Loucy (cell line): ENCODE results near the gene ATXN7L3.

Experiments
- EZH2phosphoT487 ChIP-seq: fragments of 200-600 bp; IDR thresholded peaks from 2 replicates; pipeline ENCODE4 v1.6.1; 2018; ENCODE audit warnings: antibody characterized with exemption, mild to moderate bottlenecking, moderate library complexity, borderline replicate concordance
- TF ChIP-seq, protein P1 (sequence below): fragments of 200-600 bp; sonication (generic); conservative IDR thresholded peaks from 2 replicates; pipeline ENCODE4 v1.5.1; 2014; ENCODE audit warnings: mild to moderate bottlenecking, antibody characterized with exemption, low read length

- TF ChIP-seq, protein P1, sequence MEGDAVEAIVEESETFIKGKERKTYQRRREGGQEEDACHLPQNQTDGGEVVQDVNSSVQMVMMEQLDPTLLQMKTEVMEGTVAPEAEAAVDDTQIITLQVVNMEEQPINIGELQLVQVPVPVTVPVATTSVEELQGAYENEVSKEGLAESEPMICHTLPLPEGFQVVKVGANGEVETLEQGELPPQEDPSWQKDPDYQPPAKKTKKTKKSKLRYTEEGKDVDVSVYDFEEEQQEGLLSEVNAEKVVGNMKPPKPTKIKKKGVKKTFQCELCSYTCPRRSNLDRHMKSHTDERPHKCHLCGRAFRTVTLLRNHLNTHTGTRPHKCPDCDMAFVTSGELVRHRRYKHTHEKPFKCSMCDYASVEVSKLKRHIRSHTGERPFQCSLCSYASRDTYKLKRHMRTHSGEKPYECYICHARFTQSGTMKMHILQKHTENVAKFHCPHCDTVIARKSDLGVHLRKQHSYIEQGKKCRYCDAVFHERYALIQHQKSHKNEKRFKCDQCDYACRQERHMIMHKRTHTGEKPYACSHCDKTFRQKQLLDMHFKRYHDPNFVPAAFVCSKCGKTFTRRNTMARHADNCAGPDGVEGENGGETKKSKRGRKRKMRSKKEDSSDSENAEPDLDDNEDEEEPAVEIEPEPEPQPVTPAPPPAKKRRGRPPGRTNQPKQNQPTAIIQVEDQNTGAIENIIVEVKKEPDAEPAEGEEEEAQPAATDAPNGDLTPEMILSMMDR: no peak
- TF ChIP-seq EZH2phosphoT487: no peak
Measured at GRCh38 chr17:44223541-44224071, 23.9 kb upstream of the ATXN7L3 start.
